Epithelial cell of esophagus (primary cell): ENCODE data around the gene PPP2R2D.

Source experiments
- DNase-seq: peaks from one replicate; pipeline ENCODE4 v3.0.0; 2010; ENCODE audit warnings: low read depth
- H3K4me3 ChIP-seq: 2 replicates; pipeline ENCODE4 v1.5.1; 2011; ENCODE audit warnings: mild to moderate bottlenecking, low read length, control low read depth
- TF ChIP-seq, protein P1 (sequence below): IDR thresholded peaks from 2 replicates; pipeline ENCODE4 v1.5.1; 2011; ENCODE audit warnings: low read depth, mild to moderate bottlenecking, low read length, control low read depth, inconsistent platforms; ENCODE audit not compliant: insufficient read depth; ENCODE audit errors: missing control alignments

Gene PPP2R2D

GRCh38 chr10:131925011-131925649, 24.3 kb downstream of the PPP2R2D start:
- H3K4me3 ChIP-seq: no peak overlapping the region
- peak; percentile 35 for DNase-seq
- TF ChIP-seq, protein P1, sequence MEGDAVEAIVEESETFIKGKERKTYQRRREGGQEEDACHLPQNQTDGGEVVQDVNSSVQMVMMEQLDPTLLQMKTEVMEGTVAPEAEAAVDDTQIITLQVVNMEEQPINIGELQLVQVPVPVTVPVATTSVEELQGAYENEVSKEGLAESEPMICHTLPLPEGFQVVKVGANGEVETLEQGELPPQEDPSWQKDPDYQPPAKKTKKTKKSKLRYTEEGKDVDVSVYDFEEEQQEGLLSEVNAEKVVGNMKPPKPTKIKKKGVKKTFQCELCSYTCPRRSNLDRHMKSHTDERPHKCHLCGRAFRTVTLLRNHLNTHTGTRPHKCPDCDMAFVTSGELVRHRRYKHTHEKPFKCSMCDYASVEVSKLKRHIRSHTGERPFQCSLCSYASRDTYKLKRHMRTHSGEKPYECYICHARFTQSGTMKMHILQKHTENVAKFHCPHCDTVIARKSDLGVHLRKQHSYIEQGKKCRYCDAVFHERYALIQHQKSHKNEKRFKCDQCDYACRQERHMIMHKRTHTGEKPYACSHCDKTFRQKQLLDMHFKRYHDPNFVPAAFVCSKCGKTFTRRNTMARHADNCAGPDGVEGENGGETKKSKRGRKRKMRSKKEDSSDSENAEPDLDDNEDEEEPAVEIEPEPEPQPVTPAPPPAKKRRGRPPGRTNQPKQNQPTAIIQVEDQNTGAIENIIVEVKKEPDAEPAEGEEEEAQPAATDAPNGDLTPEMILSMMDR: no peak

DNA sequence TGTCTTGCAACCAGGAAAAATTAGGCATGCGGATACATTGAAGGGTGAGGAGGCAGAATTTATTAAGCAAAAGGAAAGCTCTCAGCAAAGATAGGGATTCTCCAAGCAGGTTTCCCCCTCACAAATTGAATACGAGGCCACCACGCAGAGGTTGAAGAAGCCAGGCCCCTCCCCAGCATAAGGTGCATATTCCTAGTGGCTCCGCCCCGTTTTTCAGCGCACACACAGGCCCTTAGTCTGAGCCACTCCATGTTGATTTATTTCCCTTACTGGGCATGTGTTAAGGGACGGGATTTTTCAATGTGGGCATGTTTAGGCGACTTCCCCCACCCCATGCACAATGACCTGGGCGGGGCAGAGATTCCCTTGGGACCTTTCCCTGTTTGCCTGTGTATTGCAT, 24.9 kb downstream of the PPP2R2D start:
- TF ChIP-seq, protein P1: no peak
- DNase-seq: no peak
- H3K4me3 ChIP-seq: no peak overlapping the region

DNA sequence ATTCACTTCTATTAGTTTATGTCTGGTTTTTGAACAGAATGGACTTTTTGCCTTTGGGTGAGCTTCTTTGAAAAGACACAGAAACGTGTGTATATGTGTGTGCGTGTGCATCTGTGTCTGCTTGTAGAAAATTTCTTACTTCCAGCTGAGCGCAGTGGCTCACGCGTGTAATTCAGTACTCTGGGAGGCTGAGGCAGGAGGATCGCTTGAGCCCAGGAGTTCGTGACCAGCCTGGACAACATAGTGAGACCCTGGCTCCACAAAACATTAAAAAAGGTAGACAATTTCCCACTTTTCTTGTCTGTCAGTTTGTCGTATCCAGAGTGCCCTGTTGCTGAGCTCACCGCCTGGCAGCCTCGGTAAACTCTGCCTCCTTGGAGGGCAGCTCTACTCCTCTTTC, 25.4 kb downstream of the PPP2R2D start:
- H3K4me3 ChIP-seq: no peak overlapping the region
- DNase-seq: no peak
- TF ChIP-seq, protein P1: no peak

DNA sequence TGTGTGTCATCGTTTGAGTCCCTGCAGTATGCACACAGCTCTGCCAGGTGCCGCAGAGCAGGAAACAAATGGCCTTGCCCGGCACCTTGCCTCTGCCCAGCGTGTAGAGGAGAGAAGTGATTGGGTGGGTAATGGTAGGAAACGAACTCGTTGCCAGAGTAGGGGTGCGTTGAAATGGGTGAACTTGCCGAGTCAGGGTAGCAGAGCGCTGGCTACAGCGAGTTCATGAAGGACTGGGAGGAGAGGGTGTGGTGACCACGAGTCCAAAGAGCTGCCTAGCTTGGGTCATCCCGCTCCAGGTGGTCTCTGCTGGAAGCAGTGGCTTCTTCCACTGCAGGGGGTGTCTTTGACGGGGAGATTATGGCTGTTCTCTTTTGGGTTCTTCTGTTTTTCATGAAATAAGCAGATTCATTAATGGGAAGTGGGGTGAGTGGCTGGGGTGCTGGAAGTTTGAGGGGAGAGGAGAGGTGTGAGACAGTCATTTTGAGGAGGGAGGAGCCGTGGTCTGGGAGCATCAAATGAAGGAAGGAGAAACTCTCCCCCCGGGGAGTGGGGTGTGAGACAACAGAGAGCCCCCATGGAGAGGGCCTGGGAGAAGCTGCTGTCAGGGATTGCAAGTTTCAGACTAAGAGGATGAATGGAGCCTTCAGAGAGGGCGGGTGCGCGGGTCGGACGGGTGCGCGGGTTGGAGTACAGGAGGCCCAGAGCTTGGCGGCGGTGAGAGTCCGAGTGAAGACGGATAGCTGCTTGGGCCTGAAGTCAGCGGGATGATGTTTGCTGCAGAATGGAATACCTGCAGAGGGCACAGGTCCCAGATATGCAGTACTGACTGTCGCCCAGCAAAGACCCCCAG, 26.2 kb downstream of the PPP2R2D start:
- no peak overlapping the region for H3K4me3 ChIP-seq
- no peak for DNase-seq
- TF ChIP-seq, protein P1: no peak

DNA sequence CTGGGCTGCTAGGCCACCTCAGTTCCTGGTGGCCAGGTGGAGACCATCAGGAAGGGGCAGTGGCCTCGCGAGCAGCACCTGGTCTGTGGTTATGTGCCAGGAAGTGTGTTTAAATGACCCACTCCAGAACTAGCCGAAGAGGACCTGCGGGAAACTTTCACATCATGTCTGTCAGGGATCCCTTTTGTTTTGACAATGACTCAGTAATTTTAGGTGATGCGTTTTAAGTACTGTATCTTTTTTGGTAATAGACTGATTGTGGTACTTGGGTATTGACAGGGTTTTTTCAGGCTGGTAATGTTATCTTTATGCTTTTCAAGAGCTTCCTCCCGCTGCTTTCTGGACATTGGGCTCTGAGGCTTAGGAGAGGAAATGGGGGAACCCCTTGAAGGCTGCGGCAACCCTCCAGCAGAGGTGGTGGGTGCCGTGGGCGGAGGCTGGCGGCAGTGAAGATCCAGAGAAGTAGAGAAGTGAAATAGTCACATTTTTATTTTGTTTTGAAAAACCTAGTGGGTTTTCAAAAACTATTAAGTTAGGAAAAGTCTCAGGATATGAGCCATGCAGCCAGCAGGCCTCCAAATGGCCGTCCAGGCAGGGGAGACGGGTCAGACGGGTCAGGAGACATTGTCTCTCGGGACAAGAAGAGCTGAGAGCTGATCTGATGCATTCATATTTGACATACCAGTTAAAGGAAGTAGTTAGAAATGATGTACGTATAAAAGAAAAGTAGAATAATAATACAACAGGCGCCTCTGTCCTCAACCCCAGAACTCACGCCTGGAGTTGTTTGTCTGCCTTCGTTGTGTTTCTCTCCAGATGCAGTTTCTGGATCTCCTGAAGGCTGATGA, 27.7 kb downstream of the PPP2R2D start:
- no peak overlapping the region for H3K4me3 ChIP-seq
- peak; percentile 28 for DNase-seq
- TF ChIP-seq, protein P1: no peak

DNA sequence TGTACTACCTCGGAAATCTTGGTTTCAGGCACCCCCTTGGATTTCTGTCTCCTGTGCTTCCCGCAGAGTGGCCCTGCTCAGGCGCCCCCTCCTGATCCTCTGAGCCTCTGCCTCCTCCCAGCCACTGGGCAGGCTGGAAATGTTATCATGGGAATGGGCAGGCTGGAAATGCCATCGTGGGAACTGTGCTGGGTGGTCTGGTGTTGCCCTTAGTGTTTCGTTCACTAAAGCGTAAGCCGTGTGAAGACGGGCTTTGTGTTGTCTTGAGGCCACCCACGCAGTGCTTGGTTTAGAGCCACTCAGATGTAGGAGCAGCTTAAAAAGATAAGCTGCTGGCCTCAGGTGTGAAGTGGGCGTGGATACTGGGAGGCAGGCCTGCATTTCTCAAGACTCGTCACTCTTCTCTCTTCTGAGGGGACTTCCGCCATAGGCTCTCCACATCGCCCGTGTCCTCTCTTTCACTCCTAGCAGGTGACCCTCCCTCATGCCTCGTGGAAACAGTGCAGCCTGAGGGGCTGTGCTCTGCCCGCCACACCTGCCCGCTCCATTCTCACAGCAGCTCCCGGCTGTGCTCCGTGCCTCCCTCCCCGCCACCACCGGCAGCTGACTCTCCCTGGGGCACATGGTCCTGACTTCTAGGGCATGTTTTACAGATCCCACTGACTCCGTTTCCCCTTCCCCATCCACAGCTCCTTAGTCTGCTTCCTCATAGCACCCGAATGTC, 28.5 kb downstream of the PPP2R2D start:
- H3K4me3 ChIP-seq: no peak overlapping the region
- no peak for DNase-seq
- TF ChIP-seq, protein P1: peak; percentile 1
